Measurements from ENCODE around the gene SLC46A1.
A peak's percentile ranks its signal among the peaks of the same experiment; 100 is the strongest.

The SLC46A1 gene

GRCh38 chr17:28370035-28370743, 35.8 kb downstream of the SLC46A1 start, which contains the start of gene VTN:
TSS of gene VTN (minus strand) at chr17:28370307. CDS start at chr17:28370203, 104 bp downstream.
- Mint-ChIP-seq H3K4me1 (peaks cover 16% of the 10 kb centered on the region), H3K27ac (peak within 1 kb of the TSS; percentile 65 to 85 (median 79)), H3K27me3 (ENCODE audit: low read depth) (peaks cover 14% of the 10 kb centered on the region), H3K36me3 (ENCODE audit: low read depth) (no peaks in the 10 kb centered on the region), H3K9me3 (no peaks in the 10 kb centered on the region), H3K4me3 (peak within 1 kb of the TSS; percentile 89 to 92 (median 91))
- no peak for TF ChIP-seq CTCF (IDR thresholded peaks at IDR 0.05; ENCODE audit: unreplicated experiment in 3 of 3)

GRCh38 chr17:28369684-28370034, 36.4 kb downstream of the SLC46A1 start:
- no peaks in the 10 kb centered on the region for H3K9me3 Mint-ChIP-seq
- H3K4me1 Mint-ChIP-seq = peaks cover 16% of the 10 kb centered on the region
- peak overlapping the region in 1 of 3 experiments; percentile 65 for H3K27ac Mint-ChIP-seq
- H3K36me3 Mint-ChIP-seq (ENCODE audit: low read depth) = no peaks in the 10 kb centered on the region
- peaks cover 14% of the 10 kb centered on the region for H3K27me3 Mint-ChIP-seq (ENCODE audit: low read depth)
- peak overlapping the region in 2 of 3 experiments; percentile 34 to 58 for H3K4me3 Mint-ChIP-seq
- no peak for TF ChIP-seq CTCF (IDR thresholded peaks at IDR 0.05; ENCODE audit: unreplicated experiment in 3 of 3)

- Mint-ChIP-seq H3K4me1 (peaks cover 16% of the 10 kb centered on the region), H3K27me3 (ENCODE audit: low read depth) (peaks cover 14% of the 10 kb centered on the region), H3K27ac (no peak overlapping the region), H3K36me3 (ENCODE audit: low read depth) (no peaks in the 10 kb centered on the region), H3K4me3 (peak overlapping the region in 1 of 3 experiments; percentile 26), H3K9me3 (no peaks in the 10 kb centered on the region)
- no peak for TF ChIP-seq CTCF (IDR thresholded peaks at IDR 0.05; ENCODE audit: unreplicated experiment in 3 of 3)
Observed at GRCh38 chr17:28368915-28369683, 36.9 kb downstream of the SLC46A1 start.

- Mint-ChIP-seq H3K4me3 (no peak overlapping the region), H3K36me3 (ENCODE audit: low read depth) (peaks cover 4% of the 10 kb centered on the region), H3K27me3 (ENCODE audit: low read depth) (peaks cover 8% of the 10 kb centered on the region), H3K27ac (peak overlapping the region in 1 of 3 experiments; percentile 17), H3K9me3 (no peaks in the 10 kb centered on the region), H3K4me1 (peaks cover 12% of the 10 kb centered on the region)
- TF ChIP-seq CTCF (IDR thresholded peaks at IDR 0.05; ENCODE audit: unreplicated experiment in 3 of 3) = no peak
Observed at GRCh38 chr17:28368306-28368831, 37.6 kb downstream of the SLC46A1 start.

- H3K27me3 Mint-ChIP-seq (ENCODE audit: low read depth) = peaks cover 2% of the 10 kb centered on the region
- peaks cover 5% of the 10 kb centered on the region for H3K36me3 Mint-ChIP-seq (ENCODE audit: low read depth)
- peaks cover 11% of the 10 kb centered on the region for H3K4me1 Mint-ChIP-seq
- H3K27ac Mint-ChIP-seq = no peak overlapping the region
- no peak for TF ChIP-seq CTCF (IDR thresholded peaks at IDR 0.05; ENCODE audit: unreplicated experiment in 3 of 3)
- H3K9me3 Mint-ChIP-seq = no peaks in the 10 kb centered on the region
- no peak overlapping the region for H3K4me3 Mint-ChIP-seq
Observed at GRCh38 chr17:28367641-28368305, 38.2 kb downstream of the SLC46A1 start.

All from nephron (organoid).